ENCODE results near the gene EPHB4.
"Not testable (repeated sequence)": the region's sequence is repeated elsewhere in the genome, so short reads cannot be mapped to it uniquely, and the experiment has no call there.

Gene EPHB4

GRCh38 chr7:100783804-100784203 is 43.5 kb downstream of the EPHB4 start:
- DNase-seq: no peak

GRCh38 chr7:100781255-100781654 is 46.1 kb downstream of the EPHB4 start:
- DNase-seq: no peak

GRCh38 chr7:100779359-100779758 is 48.0 kb downstream of the EPHB4 start:
- DNase-seq: no peak

- DNase-seq: no peak
These were observed 49.2 kb downstream of the EPHB4 start for GRCh38 chr7:100778061-100778621.

GRCh38 chr7:100773491-100773890 is 53.8 kb downstream of the EPHB4 start:
- no peak for DNase-seq

- DNase-seq: no peak
These were observed 58.5 kb downstream of the EPHB4 start for GRCh38 chr7:100768784-100769183.

GRCh38 chr7:100765250-100765649 is 62.1 kb downstream of the EPHB4 start:
- DNase-seq: no peak

- DNase-seq: no peak
These were observed 62.5 kb downstream of the EPHB4 start for GRCh38 chr7:100764841-100765240.

- no peak for DNase-seq
These were observed 63.7 kb downstream of the EPHB4 start for GRCh38 chr7:100763556-100764140.

- not testable (repeated sequence) for DNase-seq
These were observed 64.5 kb downstream of the EPHB4 start for GRCh38 chr7:100762841-100763240.

- no peak for DNase-seq
These were observed 67.8 kb downstream of the EPHB4 start for GRCh38 chr7:100759357-100760171.

- DNase-seq: no peak
These were observed 73.6 kb downstream of the EPHB4 start for GRCh38 chr7:100753750-100754149.

GRCh38 chr7:100752994-100753393 is 74.3 kb downstream of the EPHB4 start:
- no peak for DNase-seq
